ENCODE data around the gene HSPA13. TPM values are rescaled to one million over a fixed set of nuclear protein-coding genes. Genes with fewer than 3 reads are reported as not detected.

Gene HSPA13
- polyA plus RNA-seq, 1 donor (not counting 4 experiments of a cell fraction or from before 2014, with no cell fraction given) = 16.1 TPM

DNA sequence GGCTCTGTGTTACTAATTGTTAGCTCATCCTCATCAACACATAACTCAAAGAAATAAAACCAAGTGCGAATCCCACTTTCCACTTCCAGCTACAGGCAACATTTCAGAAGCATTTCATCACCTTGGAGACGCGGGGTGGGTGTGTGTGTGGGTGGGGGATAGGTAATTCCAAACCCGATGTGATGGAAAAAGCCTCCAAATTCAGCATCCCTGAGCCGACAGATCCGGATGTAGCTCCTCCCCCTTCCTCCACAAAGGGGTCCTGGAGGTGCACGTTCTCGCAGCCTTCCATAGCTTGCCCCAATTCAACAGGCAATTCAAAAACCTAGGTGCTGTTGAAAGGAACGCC is 486 bp downstream of the HSPA13 start:
- Histone ChIP-seq H3K4me3 (ENCODE audit: control insufficient read depth in 2 of 3, extremely low read depth in 1 of 3, insufficient read depth in 2 of 3, low read depth in 1 of 3, low read length in 3 of 3) (peak overlapping the region; percentile 93 to 98 (median 95)), H3K79me2 (ENCODE audit: control insufficient read depth, insufficient read depth, low read length) (peaks cover 22% of the 10 kb centered on the region), H3K4me2 (ENCODE audit: control insufficient read depth, extremely low read depth, insufficient read depth, low read depth, low read length) (peak overlapping the region; percentile 63), H3K27me3 (ENCODE audit: control insufficient read depth, extremely low read depth, insufficient read depth, low read length) (no peaks in the 10 kb centered on the region), H3K9ac (ENCODE audit: control insufficient read depth, extremely low read depth, insufficient read depth, low read length) (peak overlapping the region; percentile 91), H2AFZ (ENCODE audit: control insufficient read depth, low read length) (peak overlapping the region; percentile 98), H3K4me1 (ENCODE audit: control insufficient read depth, extremely low read depth, insufficient read depth, low read length) (peaks cover 14% of the 10 kb centered on the region), H3K9me3 (ENCODE audit: control insufficient read depth, low read depth, low read length) (no peaks in the 10 kb centered on the region), H3K9me1 (ENCODE audit: control insufficient read depth, extremely low read depth, insufficient read depth, low read length) (no peaks in the 10 kb centered on the region), H3K27ac (ENCODE audit: control insufficient read depth, insufficient read depth, low read length) (peak overlapping the region; percentile 93), H4K20me1 (ENCODE audit: control insufficient read depth, extremely low read depth, insufficient read depth, low read length) (no peaks in the 10 kb centered on the region), H3K36me3 (ENCODE audit: control insufficient read depth in 2 of 2, extremely low read depth in 1 of 2, insufficient read depth in 2 of 2, low read length in 2 of 2) (peaks cover 4% of the 10 kb centered on the region in 2 experiments)
- dilution Hi-C loops (cut with MboI; ENCODE audit: extremely low pct_ligation_motif_present, low sequenced_read_pairs) = no loop called here
- DNase-seq (ENCODE audit: low read depth, low spot score) (no peak), FAIRE-seq (no peak)
- TF ChIP-seq, protein P1, sequence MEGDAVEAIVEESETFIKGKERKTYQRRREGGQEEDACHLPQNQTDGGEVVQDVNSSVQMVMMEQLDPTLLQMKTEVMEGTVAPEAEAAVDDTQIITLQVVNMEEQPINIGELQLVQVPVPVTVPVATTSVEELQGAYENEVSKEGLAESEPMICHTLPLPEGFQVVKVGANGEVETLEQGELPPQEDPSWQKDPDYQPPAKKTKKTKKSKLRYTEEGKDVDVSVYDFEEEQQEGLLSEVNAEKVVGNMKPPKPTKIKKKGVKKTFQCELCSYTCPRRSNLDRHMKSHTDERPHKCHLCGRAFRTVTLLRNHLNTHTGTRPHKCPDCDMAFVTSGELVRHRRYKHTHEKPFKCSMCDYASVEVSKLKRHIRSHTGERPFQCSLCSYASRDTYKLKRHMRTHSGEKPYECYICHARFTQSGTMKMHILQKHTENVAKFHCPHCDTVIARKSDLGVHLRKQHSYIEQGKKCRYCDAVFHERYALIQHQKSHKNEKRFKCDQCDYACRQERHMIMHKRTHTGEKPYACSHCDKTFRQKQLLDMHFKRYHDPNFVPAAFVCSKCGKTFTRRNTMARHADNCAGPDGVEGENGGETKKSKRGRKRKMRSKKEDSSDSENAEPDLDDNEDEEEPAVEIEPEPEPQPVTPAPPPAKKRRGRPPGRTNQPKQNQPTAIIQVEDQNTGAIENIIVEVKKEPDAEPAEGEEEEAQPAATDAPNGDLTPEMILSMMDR (optimal IDR thresholded peaks at IDR 0.05 in 1 of 3, IDR thresholded peaks at IDR 0.05 in 1 of 3, conservative IDR thresholded peaks at IDR 0.05 in 1 of 3; ENCODE audit: extremely low read depth in 1 of 3, insufficient read depth in 2 of 3, low read length in 3 of 3) = no peak
- no peak for TF ChIP-seq EZH2 (IDR thresholded peaks at IDR 0.05; ENCODE audit: low read length)

DNA sequence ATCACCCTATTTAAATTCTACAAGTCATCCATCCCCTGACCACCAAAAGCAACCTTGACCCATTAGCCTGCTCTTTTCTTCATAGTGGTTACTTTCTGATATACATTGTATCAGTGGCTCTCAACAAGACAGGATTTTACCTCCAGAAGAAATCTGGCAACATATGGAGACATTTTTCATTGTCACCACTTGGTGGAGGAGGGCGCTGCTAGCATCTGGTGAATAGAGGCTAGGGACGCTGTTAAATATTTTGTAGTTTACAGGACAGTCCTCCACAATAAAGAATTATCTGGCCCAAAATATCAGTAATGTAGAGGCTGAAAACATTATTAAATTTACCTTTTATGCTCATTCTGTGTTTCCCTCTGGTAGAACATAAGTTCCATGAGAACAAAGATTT is 6.1 kb downstream of the HSPA13 start:
- peaks cover 5% of the 10 kb centered on the region for H3K4me1 ChIP-seq (ENCODE audit: control insufficient read depth, extremely low read depth, insufficient read depth, low read length)
- TF ChIP-seq, protein P1 (optimal IDR thresholded peaks at IDR 0.05 in 1 of 3, IDR thresholded peaks at IDR 0.05 in 1 of 3, conservative IDR thresholded peaks at IDR 0.05 in 1 of 3; ENCODE audit: extremely low read depth in 1 of 3, insufficient read depth in 2 of 3, low read length in 3 of 3) = peak in 1 of 3 experiments; percentile 26
- no peak for TF ChIP-seq EZH2 (IDR thresholded peaks at IDR 0.05; ENCODE audit: low read length)
- no peaks in the 10 kb centered on the region for H3K9me1 ChIP-seq (ENCODE audit: control insufficient read depth, extremely low read depth, insufficient read depth, low read length)
- no peak for DNase-seq (ENCODE audit: low read depth, low spot score)
- H3K27ac ChIP-seq (ENCODE audit: control insufficient read depth, insufficient read depth, low read length) = no peak overlapping the region
- no peak overlapping the region for H3K4me2 ChIP-seq (ENCODE audit: control insufficient read depth, extremely low read depth, insufficient read depth, low read depth, low read length)
- no peak overlapping the region for H2AFZ ChIP-seq (ENCODE audit: control insufficient read depth, low read length)
- no peak for FAIRE-seq
- no peak overlapping the region for H3K9ac ChIP-seq (ENCODE audit: control insufficient read depth, extremely low read depth, insufficient read depth, low read length)
- H3K79me2 ChIP-seq (ENCODE audit: control insufficient read depth, insufficient read depth, low read length) = peaks cover 11% of the 10 kb centered on the region
- no peaks in the 10 kb centered on the region for H3K9me3 ChIP-seq (ENCODE audit: control insufficient read depth, low read depth, low read length)
- dilution Hi-C loops (cut with MboI; ENCODE audit: extremely low pct_ligation_motif_present, low sequenced_read_pairs) = no loop called here
- no peak overlapping the region for H3K4me3 ChIP-seq (ENCODE audit: control insufficient read depth in 2 of 3, extremely low read depth in 1 of 3, insufficient read depth in 2 of 3, low read depth in 1 of 3, low read length in 3 of 3)
- no peaks in the 10 kb centered on the region for H3K27me3 ChIP-seq (ENCODE audit: control insufficient read depth, extremely low read depth, insufficient read depth, low read length)
- no peaks in the 10 kb centered on the region for H4K20me1 ChIP-seq (ENCODE audit: control insufficient read depth, extremely low read depth, insufficient read depth, low read length)
- H3K36me3 ChIP-seq (ENCODE audit: control insufficient read depth in 2 of 2, extremely low read depth in 1 of 2, insufficient read depth in 2 of 2, low read length in 2 of 2) = peaks cover 12 to 16% of the 10 kb centered on the region in 2 experiments

Measured in keratinocyte (primary cell).